Measurements from ENCODE around the gene TEDC1. TPM values are rescaled to one million over a fixed set of nuclear protein-coding genes. Genes with fewer than 3 reads are reported as not detected.

TEDC1 gene
- total RNA-seq, 1 experiment from 2014 or later, result 34.0 TPM

DNA sequence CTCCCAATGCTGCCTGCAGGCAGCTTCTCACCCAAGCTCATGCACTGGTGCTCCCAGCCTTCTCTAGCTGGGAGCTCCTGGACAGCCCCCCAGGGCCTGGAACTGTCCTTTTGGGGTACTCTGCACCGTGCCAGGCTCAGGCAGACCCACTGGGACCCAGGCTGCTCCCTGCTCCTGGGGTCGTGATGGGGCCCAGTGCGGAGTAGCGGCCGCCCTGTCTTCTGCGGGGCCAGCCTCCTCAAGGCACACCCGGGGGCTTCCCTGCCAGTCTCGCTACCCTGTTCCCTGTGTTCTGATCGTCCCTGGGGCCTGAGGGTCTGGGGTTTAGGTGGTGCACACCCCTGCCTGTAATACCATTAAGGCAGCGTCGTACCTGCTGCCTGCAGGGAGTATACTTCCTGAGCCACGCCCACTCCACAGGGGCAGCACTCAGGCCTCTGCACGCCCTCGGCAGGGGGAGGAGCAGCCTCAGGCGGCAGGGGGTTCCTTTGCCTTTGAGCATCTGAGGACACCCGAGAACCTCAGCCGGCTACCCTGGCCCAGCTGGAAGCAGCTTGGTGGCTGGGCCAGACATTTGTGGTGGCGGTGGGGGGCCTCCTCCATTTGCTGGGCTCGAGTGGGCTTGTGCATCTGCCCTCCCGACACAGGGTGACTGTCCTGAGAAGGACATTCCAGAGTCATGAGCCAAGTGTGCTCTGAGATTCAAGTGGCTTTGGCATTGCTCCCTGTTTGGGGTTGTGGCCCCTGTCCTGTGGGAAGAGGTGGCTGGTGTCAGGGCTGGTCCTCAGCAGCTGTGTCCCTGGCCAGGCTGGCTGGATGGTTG lies 25.6 kb upstream of the TEDC1 start:
- BruUV-seq (replicated peaks), result no TSS peak
- Histone ChIP-seq H3K4me1 (ENCODE audit: insufficient read depth, low read length, poor library complexity, severe bottlenecking) (peaks cover 26% of the 10 kb centered on the region), H3K9me3 (ENCODE audit: low read depth, low read length, poor library complexity, severe bottlenecking) (no peaks in the 10 kb centered on the region), H3K27me3 (replicated peaks; ENCODE audit: insufficient read depth, low read depth, low read length, poor library complexity) (no peaks in the 10 kb centered on the region), H3K4me3 (ENCODE audit: low read depth, low read length, poor library complexity, severe bottlenecking) (no peak overlapping the region), H3K27ac (ENCODE audit: low read depth, low read length, poor library complexity, severe bottlenecking) (peak overlapping the region; percentile 22), H3K36me3 (ENCODE audit: insufficient read depth, low read length, poor library complexity, severe bottlenecking) (peaks cover 60% of the 10 kb centered on the region)
- POLR2A ChIA-PET (ENCODE audit: low non-redundant PET), result interaction anchor here (0.6 kb wide), 1 partner anchor 680 kb away, joined by 3 read pairs; no protein-coding TSS in a partner anchor
- TF ChIP-seq EZH2 (IDR thresholded peaks at IDR 0.05; ENCODE audit: borderline replicate concordance, low read depth, low read length, poor library complexity, severe bottlenecking), result no peak
- TF ChIP-seq, protein P1, sequence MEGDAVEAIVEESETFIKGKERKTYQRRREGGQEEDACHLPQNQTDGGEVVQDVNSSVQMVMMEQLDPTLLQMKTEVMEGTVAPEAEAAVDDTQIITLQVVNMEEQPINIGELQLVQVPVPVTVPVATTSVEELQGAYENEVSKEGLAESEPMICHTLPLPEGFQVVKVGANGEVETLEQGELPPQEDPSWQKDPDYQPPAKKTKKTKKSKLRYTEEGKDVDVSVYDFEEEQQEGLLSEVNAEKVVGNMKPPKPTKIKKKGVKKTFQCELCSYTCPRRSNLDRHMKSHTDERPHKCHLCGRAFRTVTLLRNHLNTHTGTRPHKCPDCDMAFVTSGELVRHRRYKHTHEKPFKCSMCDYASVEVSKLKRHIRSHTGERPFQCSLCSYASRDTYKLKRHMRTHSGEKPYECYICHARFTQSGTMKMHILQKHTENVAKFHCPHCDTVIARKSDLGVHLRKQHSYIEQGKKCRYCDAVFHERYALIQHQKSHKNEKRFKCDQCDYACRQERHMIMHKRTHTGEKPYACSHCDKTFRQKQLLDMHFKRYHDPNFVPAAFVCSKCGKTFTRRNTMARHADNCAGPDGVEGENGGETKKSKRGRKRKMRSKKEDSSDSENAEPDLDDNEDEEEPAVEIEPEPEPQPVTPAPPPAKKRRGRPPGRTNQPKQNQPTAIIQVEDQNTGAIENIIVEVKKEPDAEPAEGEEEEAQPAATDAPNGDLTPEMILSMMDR (conservative IDR thresholded peaks at IDR 0.05; ENCODE audit: low read depth, low read length), result no peak
- intact Hi-C loops (cut with micrococcal nuclease; ENCODE audit: unreplicated experiment), result no loop called here
- CTCF ChIA-PET, result no interaction called here
- DNase-seq (ENCODE audit: low spot score), result peak; percentile 85

- BruUV-seq (replicated peaks), result no TSS peak
- Histone ChIP-seq H3K4me3 (ENCODE audit: low read depth, low read length, poor library complexity, severe bottlenecking) (no peak overlapping the region), H3K9me3 (ENCODE audit: low read depth, low read length, poor library complexity, severe bottlenecking) (no peaks in the 10 kb centered on the region), H3K36me3 (ENCODE audit: insufficient read depth, low read length, poor library complexity, severe bottlenecking) (peaks cover 48% of the 10 kb centered on the region), H3K27me3 (replicated peaks; ENCODE audit: insufficient read depth, low read depth, low read length, poor library complexity) (no peaks in the 10 kb centered on the region), H3K4me1 (ENCODE audit: insufficient read depth, low read length, poor library complexity, severe bottlenecking) (peaks cover 37% of the 10 kb centered on the region), H3K27ac (ENCODE audit: low read depth, low read length, poor library complexity, severe bottlenecking) (no peak overlapping the region)
- CTCF ChIA-PET, result interaction anchor here (1.4 to 1.5 kb wide), 2 partner anchors 14 to 23 kb away, joined by 4 read pairs; no protein-coding TSS in a partner anchor
- POLR2A ChIA-PET (ENCODE audit: low non-redundant PET), result no interaction called here
- intact Hi-C loops (cut with micrococcal nuclease; ENCODE audit: unreplicated experiment), result no loop called here
- no peak for DNase-seq (ENCODE audit: low spot score)
- no peak for TF ChIP-seq EZH2 (IDR thresholded peaks at IDR 0.05; ENCODE audit: borderline replicate concordance, low read depth, low read length, poor library complexity, severe bottlenecking)
- TF ChIP-seq, protein P1 (conservative IDR thresholded peaks at IDR 0.05; ENCODE audit: low read depth, low read length), result no peak
These were observed 24.4 kb upstream of the TEDC1 start for GRCh38 chr14:105466531-105467248.

DNA sequence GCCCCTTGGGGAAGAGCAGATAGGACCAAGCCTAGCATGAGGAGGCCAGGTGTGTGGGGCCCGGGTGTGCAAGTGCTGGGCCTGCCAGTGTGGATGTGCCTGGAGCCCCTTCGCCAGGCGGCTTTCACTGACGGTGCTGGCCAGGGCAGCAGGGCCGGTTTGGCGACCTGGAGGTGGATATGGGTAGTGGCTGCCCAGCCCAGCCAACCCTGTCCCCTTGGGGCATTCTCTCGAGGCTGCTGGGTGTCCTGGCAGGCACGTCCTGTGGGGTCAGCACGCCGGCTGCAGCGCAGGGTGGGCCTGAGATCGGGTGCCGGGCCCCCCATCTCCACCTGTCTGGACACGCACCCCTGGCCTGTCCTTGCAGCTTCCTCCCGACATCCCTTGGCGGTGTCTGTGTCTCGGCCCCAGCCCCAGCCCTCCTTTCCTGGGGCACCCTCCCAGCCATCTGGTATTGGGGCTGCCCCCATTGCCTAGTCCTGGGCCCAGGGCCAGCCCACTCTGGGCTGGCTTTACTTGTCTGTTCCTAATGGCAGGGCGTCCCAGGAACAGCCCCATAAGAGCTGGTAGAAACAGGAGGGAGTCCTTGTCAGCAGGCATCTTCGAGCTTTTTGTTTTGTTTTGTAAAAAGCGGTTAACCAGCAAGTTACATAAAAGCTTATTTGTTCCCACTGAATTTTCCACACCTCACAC lies 23.7 kb upstream of the TEDC1 start:
- ChIA-PET POLR2A (ENCODE audit: low non-redundant PET) (no interaction called here), CTCF (interaction anchor here (1.4 to 1.5 kb wide), 2 partner anchors 13 to 23 kb away, joined by 4 read pairs; no protein-coding TSS in a partner anchor)
- no peaks in the 10 kb centered on the region for H3K9me3 ChIP-seq (ENCODE audit: low read depth, low read length, poor library complexity, severe bottlenecking)
- peaks cover 45% of the 10 kb centered on the region for H3K36me3 ChIP-seq (ENCODE audit: insufficient read depth, low read length, poor library complexity, severe bottlenecking)
- H3K27me3 ChIP-seq (replicated peaks; ENCODE audit: insufficient read depth, low read depth, low read length, poor library complexity), result no peaks in the 10 kb centered on the region
- no TSS peak for BruUV-seq (replicated peaks)
- no peak overlapping the region for H3K4me3 ChIP-seq (ENCODE audit: low read depth, low read length, poor library complexity, severe bottlenecking)
- intact Hi-C loops (cut with micrococcal nuclease; ENCODE audit: unreplicated experiment), result no loop called here
- TF ChIP-seq EZH2 (IDR thresholded peaks at IDR 0.05; ENCODE audit: borderline replicate concordance, low read depth, low read length, poor library complexity, severe bottlenecking), result no peak
- TF ChIP-seq, protein P1 (conservative IDR thresholded peaks at IDR 0.05; ENCODE audit: low read depth, low read length), result no peak
- H3K4me1 ChIP-seq (ENCODE audit: insufficient read depth, low read length, poor library complexity, severe bottlenecking), result peaks cover 44% of the 10 kb centered on the region
- no peak overlapping the region for H3K27ac ChIP-seq (ENCODE audit: low read depth, low read length, poor library complexity, severe bottlenecking)
- DNase-seq (ENCODE audit: low spot score), result no peak
